Activated naive CD4-positive, alpha-beta T cell treated with anti-CD3 and anti-CD28 coated beads, Interleukin-2, amount 50 U/mL, for 72 hours (primary cell): ENCODE results near the gene SLC34A2. TPM values are rescaled to one million over a fixed set of nuclear protein-coding genes. Genes with fewer than 3 reads are reported as not detected.
A peak's percentile ranks its signal among the peaks of the same experiment; 100 is the strongest.
"Not testable (repeated sequence)": the region's sequence is repeated elsewhere in the genome, so short reads cannot be mapped to it uniquely, and the experiment has no call there.

Source experiments
- ATAC-seq, 2 donors: fragments of 150-1000 bp; cut with Tn5 transposase; 2 replicates each; pipeline ENCODE4 v1.10.0; 2021; ENCODE audit warnings: mild to moderate bottlenecking in 2 of 2, moderate library complexity in 2 of 2
- DNase-seq, 2 donors: peaks; one replicate each; pipeline ENCODE4 v3.0.0; 2021 to 2022; ENCODE audit warnings: low spot score in 2 of 2
- H3K27ac Mint-ChIP-seq, 2 donors: one replicate each; pipeline ENCODE4 v1.8.0; 2022; ENCODE audit warnings: mild to moderate bottlenecking in 2 of 2, mixed read lengths in 2 of 2
- H3K36me3 Mint-ChIP-seq, 2 donors: one replicate each; pipeline ENCODE4 v1.8.0; 2022; ENCODE audit warnings: mixed read lengths in 2 of 2
- H3K9me3 Mint-ChIP-seq, 2 donors: one replicate each; pipeline ENCODE4 v1.8.0; 2022; ENCODE audit warnings: mixed read lengths in 2 of 2
- total RNA-seq, 2 donors: library from RNA; stranded (reverse); gene quantifications; one replicate each; pipeline ENCODE4 v1.2.3, GENCODE V29; 2022

The SLC34A2 gene, protein sequence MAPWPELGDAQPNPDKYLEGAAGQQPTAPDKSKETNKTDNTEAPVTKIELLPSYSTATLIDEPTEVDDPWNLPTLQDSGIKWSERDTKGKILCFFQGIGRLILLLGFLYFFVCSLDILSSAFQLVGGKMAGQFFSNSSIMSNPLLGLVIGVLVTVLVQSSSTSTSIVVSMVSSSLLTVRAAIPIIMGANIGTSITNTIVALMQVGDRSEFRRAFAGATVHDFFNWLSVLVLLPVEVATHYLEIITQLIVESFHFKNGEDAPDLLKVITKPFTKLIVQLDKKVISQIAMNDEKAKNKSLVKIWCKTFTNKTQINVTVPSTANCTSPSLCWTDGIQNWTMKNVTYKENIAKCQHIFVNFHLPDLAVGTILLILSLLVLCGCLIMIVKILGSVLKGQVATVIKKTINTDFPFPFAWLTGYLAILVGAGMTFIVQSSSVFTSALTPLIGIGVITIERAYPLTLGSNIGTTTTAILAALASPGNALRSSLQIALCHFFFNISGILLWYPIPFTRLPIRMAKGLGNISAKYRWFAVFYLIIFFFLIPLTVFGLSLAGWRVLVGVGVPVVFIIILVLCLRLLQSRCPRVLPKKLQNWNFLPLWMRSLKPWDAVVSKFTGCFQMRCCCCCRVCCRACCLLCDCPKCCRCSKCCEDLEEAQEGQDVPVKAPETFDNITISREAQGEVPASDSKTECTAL
- not detected for total RNA-seq

DNA sequence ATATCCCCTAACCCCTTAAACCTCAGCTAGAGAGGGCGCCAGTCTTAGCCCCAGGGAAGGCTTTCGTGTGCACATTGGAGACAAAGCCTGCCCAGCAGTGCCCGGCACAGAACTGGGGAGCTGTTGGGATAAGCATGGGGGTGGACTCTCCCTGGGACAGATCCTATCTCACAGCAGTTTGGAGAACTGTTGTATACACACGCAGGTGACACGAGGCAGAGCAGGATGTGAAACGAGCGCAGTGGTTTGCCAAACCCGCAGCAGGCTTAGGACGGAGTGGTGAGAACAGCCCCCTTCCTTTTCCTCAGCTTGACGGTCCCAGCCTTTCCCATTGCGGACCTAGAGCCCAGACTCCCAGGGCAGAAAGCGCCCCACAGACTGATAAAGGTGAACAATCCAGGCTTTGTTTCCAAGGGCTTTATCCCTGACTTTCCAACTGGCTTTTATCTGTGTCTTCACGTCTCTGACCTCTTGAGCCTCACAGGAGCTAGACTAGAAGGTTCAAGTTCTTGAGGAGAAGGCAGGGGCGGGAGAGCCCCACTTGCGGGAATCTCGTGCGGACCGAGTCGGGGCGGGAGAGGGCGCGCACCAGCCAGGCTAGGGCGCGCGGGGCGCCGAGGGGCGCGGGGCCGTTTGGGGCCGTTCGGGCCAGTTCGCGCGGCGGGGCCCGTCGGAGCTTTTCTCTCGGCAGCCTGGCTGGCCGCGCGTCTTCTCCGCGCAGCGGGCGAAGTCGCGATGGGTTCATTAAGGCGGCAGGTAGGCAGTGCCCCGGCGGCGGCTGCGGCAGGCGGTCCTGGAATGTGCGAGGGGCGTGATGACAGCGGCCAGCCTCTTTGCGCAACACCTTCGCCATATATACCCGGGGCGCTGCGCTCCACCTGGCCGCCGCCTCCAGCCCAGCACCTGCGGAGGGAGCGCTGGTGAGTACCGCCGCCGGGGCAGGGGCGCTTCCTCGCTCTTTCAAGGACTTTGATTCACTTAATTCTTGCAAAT, at the start of gene SLC34A2:
SLC34A2 (plus strand) TSS at position 881 of the 993 bp plus-strand sequence. CDS start 6,650 bp downstream, outside the sequence.
- DNase-seq, result no peak
- Mint-ChIP-seq H3K27ac (no peak within 1 kb of the TSS), H3K9me3 (no peaks in the 10 kb centered on the region), H3K36me3 (no peaks in the 10 kb centered on the region)
- ATAC-seq, result peak in 1 of 2 donors; percentile 48

DNA sequence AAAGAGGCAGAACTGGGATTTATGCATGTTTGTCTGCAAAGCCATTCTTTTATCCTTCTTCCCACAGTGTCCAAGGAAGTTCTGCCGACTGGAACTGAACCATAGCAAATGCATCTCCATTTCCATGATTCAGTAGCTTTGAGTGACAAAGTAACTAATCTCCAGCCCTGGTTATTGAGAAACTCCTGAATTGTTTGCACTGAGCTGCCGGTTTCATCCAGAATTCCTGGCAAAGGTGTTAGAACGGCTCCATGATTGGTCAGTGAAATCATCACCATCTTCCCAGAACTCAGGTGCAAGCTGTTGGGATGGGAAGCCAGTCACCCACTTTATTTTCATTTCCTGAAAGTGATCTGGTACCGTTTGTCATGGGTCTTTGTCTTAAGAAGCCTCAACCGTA, 47.0 kb upstream of the SLC34A2 start:
- no peaks in the 10 kb centered on the region for H3K36me3 Mint-ChIP-seq
- DNase-seq (no peak), ATAC-seq (no peak)
- no peaks in the 10 kb centered on the region for H3K9me3 Mint-ChIP-seq
- no peak overlapping the region for H3K27ac Mint-ChIP-seq

DNA sequence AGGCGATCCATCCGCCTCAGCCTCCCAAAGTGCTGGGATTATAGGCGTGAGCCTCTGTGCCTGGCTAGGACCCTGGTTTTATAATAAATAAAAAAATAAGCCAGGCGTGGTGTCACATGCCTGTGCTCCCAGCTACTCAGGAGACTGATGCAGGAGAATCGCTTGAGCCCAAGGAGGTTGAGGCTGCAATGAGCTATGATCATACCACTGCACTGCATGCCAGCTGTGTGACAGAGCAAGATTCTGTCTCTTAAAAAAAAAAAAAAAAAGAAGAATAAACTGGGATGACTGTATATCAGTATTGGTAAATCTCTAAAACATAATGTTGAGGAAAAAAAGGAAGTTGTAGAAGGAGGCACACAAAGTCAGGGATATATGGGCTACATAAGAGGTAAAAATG, 45.7 kb upstream of the SLC34A2 start:
- no peak for ATAC-seq
- H3K36me3 Mint-ChIP-seq, result no peaks in the 10 kb centered on the region

DNA sequence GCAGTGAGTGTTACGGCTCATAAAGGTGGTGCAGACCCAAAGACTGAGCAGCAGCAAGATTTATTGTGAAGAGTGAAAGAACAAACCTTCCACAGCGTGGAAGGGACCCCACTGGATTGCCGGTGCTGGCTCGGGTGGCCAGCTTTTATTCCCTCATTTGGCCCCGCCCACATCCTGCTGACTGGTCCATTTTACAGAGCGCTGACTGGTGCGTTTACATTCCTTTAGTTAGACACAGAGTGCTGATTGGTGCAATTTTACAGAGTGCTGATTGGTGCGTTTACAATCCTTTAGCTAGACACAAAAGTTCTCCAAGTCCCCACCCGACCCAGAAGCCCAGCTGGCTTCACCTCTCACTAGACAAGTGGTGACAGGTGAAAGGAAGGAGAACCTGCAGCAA, 42.0 kb upstream of the SLC34A2 start:
- H3K9me3 Mint-ChIP-seq, H3K36me3 Mint-ChIP-seq, DNase-seq, H3K27ac Mint-ChIP-seq, ATAC-seq: not testable (repeated sequence)

More for the DNA sequence above, 45.7 kb upstream of the SLC34A2 start:
- no peak for DNase-seq
- no peak overlapping the region for H3K27ac Mint-ChIP-seq
- H3K9me3 Mint-ChIP-seq, result no peaks in the 10 kb centered on the region

DNA sequence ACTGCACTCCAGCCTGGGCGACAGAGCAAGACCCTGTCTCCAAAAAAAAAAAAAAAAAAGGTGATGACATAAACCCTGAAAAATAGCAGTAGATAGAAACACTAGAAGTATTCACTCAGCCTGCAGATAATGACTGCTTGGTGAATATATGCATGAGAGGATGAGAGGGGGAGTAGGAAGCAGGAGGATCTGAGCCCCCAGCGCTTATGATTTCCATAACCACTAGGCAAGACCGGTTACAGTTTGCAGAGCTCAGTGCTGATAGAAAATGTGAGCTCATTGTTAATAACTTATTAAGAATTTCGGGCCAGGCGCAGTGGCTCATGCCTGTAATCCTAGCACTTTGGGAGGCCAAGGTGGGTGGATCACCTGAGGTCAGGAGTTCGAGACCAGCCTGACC, 40.8 kb upstream of the SLC34A2 start:
- no peak for DNase-seq
- Mint-ChIP-seq H3K9me3 (no peaks in the 10 kb centered on the region), H3K27ac (no peak overlapping the region), H3K36me3 (no peaks in the 10 kb centered on the region)
- no peak for ATAC-seq

DNA sequence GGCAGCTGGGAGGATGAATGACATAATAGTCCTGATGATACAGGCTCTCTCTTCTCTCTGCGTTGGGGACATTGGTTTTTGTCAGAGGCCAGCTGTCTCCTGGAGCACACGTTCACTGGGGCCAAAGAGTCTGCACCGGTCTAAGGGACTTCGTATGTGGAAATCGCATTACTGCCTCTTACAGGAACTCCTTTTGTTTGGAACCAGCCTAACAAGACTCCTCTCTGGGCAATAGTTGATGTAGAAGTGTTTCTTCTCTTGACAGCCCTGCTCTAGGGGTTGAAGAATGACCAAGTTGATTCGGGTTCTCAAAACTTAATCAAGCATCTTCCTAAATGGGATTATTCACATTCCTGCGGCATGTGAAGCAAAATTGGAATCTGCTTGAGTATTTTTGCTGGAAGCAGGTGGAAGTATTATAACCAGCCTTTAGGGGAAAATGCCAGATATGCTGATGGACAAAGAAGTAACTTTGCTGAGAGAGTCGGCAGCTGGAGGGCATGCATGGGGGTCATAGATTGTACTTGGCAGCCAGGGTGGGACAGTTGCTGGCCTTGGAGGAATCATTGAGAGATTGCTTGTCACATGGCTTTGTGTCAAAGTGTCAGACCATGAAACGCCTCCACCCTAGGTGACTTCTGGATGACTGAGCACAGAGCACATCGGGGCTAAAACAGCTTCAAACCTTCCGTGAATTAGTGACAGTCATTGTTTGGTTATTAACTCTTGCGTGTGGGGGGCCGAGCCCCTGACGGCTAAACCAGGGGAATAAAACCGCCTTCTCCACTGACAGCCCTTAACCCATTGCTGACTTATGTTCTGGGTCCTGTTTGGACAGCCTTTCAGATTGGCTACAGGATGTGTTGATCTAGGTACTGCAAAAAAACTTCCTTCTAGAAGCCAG, 34.4 kb upstream of the SLC34A2 start:
- ATAC-seq, result no peak
- no peaks in the 10 kb centered on the region for H3K9me3 Mint-ChIP-seq
- no peaks in the 10 kb centered on the region for H3K36me3 Mint-ChIP-seq

DNA sequence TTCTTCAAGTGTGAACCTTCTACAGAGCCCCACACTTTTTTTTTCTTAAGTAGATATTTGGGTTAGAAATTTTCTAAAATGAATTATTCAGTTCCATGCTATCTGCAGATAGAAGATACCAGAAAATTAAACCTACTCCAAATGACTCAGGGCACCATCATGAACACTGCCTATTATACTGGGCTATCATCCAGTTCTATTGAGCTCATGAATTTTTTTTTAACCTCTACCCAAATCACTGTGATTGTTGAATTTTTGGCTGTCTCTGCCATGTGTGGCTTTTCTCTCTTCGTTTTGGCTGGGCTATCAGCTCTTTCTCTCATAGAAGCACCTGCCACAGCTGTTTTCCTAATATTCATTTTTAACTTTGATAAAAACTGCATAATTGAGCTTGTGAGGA, 31.0 kb upstream of the SLC34A2 start:
- DNase-seq (no peak), ATAC-seq (no peak)
- Mint-ChIP-seq H3K27ac (no peak overlapping the region), H3K36me3 (no peaks in the 10 kb centered on the region), H3K9me3 (no peaks in the 10 kb centered on the region)

More for the DNA sequence above, 34.4 kb upstream of the SLC34A2 start:
- DNase-seq, result no peak
- no peak overlapping the region for H3K27ac Mint-ChIP-seq

DNA sequence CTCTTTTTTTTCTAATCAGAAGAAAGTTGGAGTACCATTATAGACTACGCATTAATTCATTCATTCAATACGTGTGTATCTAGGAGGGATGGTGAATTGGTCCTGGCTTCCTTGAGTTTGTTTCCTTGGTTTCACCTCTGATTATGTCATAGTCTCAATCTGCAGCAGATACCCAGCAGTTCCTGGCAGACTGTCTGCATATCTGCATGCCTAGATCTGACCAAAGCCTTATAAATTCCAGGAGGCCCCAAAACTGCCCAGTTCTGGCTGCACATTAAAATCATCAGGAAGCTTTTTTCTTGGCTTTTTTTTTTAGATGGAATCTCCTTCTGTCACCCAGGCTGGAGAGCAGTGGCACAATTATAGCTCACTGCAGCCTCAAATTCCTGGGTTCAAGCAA, 27.2 kb upstream of the SLC34A2 start:
- H3K27ac Mint-ChIP-seq, result no peak overlapping the region
- ATAC-seq (no peak), DNase-seq (no peak)
- H3K9me3 Mint-ChIP-seq, result no peaks in the 10 kb centered on the region
- no peaks in the 10 kb centered on the region for H3K36me3 Mint-ChIP-seq

DNA sequence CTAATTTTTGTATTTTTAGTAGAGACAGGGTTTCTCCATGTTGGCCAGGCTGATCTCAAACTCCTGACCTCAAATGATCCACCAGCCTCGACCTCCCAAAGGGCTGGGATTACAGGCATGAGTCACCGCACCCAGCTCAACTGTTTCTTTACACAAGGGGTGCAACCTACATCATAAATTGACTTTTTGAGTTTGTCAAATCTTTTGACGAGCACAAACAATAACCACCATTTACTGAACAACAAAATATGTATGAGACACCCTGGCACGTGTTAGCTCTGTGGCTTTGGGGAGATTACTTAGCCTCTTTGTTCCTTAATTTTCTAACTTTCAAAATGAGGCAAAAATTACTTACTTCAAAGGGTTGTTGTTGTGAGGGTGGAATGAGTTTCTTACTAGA, 23.5 kb upstream of the SLC34A2 start:
- ATAC-seq (no peak), DNase-seq (no peak)
- Mint-ChIP-seq H3K9me3 (no peaks in the 10 kb centered on the region), H3K36me3 (no peaks in the 10 kb centered on the region), H3K27ac (no peak overlapping the region)

DNA sequence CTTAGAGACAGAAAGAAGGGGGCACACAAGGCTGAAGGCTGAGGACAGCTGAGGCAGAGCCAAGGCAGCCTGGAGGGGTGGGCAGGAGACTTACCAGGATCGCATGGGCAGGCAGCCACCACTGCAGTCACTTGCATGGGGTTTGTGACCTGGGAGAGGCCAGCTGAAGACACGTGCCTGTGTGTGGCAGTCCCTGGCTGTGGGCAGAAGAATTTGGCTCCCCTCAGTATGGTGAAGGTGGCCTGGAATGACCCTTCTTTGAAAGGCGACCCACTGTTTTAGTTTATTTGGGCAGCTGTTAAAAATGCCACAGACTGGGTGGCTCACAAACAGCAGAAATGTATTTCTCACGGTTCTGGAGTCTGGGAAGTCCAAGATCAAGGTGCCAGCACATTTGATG, 22.1 kb upstream of the SLC34A2 start:
- H3K27ac Mint-ChIP-seq, result no peak overlapping the region
- DNase-seq (no peak), ATAC-seq (no peak)
- no peaks in the 10 kb centered on the region for H3K36me3 Mint-ChIP-seq
- no peaks in the 10 kb centered on the region for H3K9me3 Mint-ChIP-seq

DNA sequence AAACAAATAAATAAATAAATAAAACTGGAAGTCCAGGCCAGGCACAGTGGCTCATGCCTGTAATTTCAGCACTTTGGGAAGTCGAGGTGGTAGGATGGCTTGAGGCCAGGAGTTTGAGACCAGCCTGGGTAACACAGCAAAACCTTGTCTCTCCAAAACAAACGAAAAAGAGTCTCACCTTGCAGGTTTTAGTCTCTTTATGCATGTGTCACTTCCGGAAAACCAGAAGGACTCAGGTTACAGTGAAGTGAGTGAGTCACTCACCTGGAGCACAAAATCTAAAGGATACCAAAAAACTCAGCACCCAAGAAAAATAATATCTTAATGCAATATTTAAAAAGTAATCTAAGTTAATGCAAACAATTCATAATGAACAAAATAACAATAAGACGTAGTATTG, 20.1 kb upstream of the SLC34A2 start:
- DNase-seq (no peak), ATAC-seq (no peak)
- H3K9me3 Mint-ChIP-seq, result no peaks in the 10 kb centered on the region
- no peak overlapping the region for H3K27ac Mint-ChIP-seq
- no peaks in the 10 kb centered on the region for H3K36me3 Mint-ChIP-seq

DNA sequence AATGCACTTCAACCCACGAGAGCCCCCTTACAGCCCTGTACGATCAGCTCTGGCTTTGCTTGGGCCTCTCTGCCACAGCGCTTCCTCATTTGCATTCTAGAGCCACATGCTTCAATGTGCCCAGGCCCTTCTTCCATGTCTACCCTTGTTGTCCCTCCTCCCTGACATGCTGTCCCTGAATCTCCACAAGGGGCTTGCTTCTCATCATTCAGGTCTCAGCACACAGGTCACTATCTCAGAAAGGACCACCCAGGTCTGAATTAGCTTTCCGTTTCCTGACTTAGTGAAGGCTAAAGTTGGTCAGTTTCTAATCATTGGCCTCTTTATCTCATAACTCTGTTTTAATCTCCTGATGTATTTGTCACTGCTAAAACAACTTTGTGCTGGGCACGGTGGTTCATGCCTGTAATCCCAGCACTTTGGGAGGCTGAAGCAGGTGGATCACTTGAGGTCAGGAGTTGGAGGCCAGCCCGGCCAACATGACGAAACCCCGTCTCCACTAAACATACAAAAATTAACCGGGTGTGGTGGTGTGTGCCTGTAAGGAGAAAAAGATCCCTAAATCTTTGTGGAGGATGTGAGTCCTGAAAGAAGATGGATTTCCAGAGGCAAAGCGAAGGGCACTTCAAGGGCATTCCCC, 17.9 kb upstream of the SLC34A2 start:
- H3K36me3 Mint-ChIP-seq, result no peaks in the 10 kb centered on the region
- DNase-seq (no peak), ATAC-seq (no peak)
- H3K9me3 Mint-ChIP-seq, result no peaks in the 10 kb centered on the region
- no peak overlapping the region for H3K27ac Mint-ChIP-seq

DNA sequence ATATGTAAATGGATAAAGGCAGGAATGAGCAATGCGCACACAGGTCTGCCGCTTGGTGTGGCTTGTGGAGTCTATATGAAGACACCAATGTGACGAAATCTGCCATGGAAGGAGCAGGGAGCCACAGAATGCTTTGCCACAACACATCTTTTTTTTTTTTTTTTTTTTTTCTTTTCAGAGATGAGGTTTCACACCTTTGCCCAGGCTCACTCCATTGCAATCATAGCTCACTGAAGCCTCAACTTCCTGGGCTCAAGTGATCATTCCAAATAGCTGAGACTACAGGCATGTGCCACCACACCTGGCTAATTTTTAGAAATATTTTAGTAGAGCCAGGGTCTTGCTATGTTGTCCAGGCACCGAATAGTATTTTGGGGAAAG, 17.4 kb upstream of the SLC34A2 start:
- H3K36me3 Mint-ChIP-seq, result no peaks in the 10 kb centered on the region
- DNase-seq (no peak), ATAC-seq (no peak)
- H3K27ac Mint-ChIP-seq, result no peak overlapping the region
- no peaks in the 10 kb centered on the region for H3K9me3 Mint-ChIP-seq

DNA sequence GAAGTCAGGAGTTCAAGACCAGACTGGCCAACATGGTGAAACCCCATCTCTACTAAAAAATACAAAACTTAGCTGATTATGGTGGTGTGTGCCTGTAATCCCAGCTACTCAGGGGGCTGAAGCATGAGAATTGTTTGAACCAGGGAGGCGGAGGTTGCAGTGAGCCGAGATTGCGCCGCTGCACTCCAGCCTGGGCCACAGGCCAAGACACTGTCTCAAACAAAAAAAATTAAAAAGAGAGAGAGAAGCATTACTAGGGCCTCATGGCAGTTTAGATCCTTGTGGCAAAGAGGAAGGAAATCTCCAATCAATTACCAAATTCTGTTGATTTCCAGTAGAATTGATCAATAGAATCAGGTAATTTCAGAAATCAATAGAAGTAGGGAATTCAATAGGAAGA, 16.8 kb upstream of the SLC34A2 start:
- DNase-seq, result no peak
- ATAC-seq, result no peak
- Mint-ChIP-seq H3K36me3 (no peaks in the 10 kb centered on the region), H3K9me3 (no peaks in the 10 kb centered on the region), H3K27ac (no peak overlapping the region)

DNA sequence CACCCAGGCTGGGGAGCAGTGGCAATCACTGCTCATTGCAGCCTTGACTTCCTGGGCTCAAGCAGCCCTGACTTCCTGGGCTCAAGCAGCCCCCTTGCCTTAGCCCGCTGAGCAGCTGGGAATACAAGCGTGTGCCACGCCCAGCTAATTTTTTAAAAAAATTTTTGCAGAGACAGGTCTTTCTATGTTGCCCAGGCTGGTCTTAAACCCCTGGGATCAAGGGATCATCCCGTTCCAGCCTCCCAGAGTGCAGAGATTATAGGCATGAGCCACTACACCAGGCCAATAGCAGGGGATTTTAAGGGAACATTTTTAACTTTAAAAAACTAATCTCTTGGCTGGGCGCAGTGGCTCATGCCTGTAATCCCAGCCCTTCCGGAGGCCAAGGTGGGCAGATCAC, 5.3 kb upstream of the SLC34A2 start:
- Mint-ChIP-seq H3K9me3 (no peaks in the 10 kb centered on the region), H3K27ac (no peak overlapping the region), H3K36me3 (no peaks in the 10 kb centered on the region)
- ATAC-seq, result no peak
- no peak for DNase-seq

DNA sequence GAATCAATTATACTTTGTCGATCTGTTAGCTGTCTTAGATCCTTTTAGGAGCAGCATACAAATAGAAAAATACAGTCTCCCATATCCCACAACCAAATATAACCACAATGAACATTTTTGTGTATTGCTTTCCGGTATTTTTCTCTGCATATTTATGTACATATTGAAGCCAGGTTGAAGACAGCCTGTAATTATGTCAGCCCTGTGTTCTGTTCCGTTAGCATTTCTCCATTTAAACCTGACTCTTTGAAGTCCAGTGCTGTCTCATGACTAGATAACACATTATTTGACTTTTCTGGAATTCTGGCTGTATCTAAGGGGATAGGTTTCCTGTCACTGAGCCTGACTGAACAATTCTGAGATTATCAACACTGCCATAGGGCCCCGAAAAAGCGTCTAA, 4.0 kb upstream of the SLC34A2 start:
- DNase-seq, result no peak
- no peaks in the 10 kb centered on the region for H3K9me3 Mint-ChIP-seq
- no peak overlapping the region for H3K27ac Mint-ChIP-seq
- no peak for ATAC-seq
- no peaks in the 10 kb centered on the region for H3K36me3 Mint-ChIP-seq
